ENCODE data around the gene HCAR2.
"Not testable (repeated sequence)": the region's sequence is repeated elsewhere in the genome, so short reads cannot be mapped to it uniquely, and the experiment has no call there.

The HCAR2 gene

DNA sequence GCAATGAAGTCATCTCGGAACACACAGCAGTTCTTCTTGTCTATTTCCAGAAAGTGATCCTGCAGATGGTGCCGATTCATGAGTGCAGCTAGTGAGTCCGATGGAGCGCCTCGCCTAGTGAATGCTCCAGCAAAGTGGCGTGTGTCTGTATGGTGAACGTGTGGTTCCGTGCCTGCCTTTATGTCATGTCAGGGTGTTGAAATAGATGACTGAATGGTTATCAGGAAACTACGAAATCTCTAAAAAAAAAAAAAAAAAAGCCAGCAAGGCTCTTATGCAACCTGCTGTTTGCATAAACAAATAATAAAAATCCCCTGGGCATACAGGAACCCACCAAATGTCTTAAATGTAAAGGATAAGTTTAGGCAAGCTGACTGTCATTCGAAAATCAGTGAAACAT, 13.5 kb upstream of the HCAR2 start, which contains the start of gene HCAR3:
Gene HCAR3, minus strand, starts transcription at position 154 of the 400 bp plus-strand sequence. Its CDS starts 74 bp downstream, at position 80.
- not testable (repeated sequence) for DNase-seq (ENCODE audit: low spot score)

GRCh38 chr12:122715211-122715610, 12.1 kb upstream of the HCAR2 start:
- DNase-seq (ENCODE audit: low spot score): not testable (repeated sequence)

- DNase-seq (ENCODE audit: low spot score): not testable (repeated sequence)
Measured at GRCh38 chr12:122713491-122714188, 10.5 kb upstream of the HCAR2 start.

GRCh38 chr12:122711266-122711665, 8.1 kb upstream of the HCAR2 start:
- DNase-seq (ENCODE audit: low spot score): not testable (repeated sequence)

GRCh38 chr12:122710341-122710740, 7.2 kb upstream of the HCAR2 start:
- not testable (repeated sequence) for DNase-seq (ENCODE audit: low spot score)

GRCh38 chr12:122709287-122709686, 6.1 kb upstream of the HCAR2 start:
- not testable (repeated sequence) for DNase-seq (ENCODE audit: low spot score)

DNA sequence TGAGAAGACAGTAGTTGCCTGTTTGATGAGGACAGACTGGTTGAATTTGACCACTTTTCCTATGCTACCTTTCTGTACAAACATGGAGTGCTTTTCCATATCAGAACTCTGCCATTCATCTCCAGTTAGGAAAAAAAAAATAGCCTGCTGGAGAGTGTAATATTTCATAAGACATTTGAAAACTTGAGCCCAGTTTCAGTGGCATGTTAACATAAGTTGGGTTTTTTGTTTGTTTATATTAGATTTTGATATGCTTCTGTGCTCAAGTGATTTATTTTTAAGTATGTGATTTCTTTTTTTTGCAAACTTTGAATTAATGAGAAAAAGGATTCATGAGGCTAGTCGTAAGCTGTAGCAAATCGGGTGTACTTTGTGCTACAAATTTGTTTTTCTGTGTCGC, 684 bp upstream of the HCAR2 start:
- not testable (repeated sequence) for DNase-seq (ENCODE audit: low spot score)

DNA sequence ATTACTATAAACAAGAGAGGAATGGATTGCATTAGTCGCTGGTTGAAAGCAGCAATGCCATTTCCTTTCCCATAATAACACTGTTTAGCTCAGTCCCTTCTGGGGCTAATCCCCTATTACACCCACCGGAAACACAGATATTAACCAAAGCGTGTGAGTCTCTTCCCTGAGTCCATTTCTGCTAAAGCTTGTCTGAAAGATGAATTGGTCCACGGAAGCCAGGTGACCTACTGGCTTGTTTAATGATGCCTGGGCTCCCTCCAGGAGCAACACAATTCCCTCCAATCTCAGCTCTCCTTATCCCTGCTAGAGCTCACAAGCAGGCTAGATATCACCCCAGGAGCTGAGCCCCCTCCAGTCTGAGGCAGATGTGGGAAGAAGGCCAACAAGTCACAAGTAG, 1.7 kb downstream of the HCAR2 start:
- not testable (repeated sequence) for DNase-seq (ENCODE audit: low spot score)

- not testable (repeated sequence) for DNase-seq (ENCODE audit: low spot score)
Measured at GRCh38 chr12:122700038-122700710, 3.0 kb downstream of the HCAR2 start.

DNA sequence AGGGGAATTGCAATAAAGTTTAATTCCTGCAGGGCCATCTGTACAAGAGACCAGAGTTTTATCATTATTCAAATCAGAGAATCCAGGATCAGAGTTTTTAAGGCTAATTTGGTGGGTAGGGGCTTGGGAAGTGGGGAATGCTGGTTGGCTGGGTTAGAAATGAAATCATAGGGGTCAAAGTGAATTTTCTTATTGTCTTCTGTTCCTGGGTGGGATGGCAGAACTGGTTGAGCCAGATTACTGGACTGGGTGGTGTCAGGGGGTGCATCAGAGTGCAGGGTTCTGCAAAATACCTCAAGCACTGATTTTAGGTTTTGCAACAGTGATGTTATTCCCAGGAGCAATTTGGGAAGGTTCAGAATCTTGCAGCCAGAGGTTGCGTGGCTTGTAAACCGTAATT, 6.2 kb downstream of the HCAR2 start:
- DNase-seq (ENCODE audit: low spot score): not testable (repeated sequence)

DNA sequence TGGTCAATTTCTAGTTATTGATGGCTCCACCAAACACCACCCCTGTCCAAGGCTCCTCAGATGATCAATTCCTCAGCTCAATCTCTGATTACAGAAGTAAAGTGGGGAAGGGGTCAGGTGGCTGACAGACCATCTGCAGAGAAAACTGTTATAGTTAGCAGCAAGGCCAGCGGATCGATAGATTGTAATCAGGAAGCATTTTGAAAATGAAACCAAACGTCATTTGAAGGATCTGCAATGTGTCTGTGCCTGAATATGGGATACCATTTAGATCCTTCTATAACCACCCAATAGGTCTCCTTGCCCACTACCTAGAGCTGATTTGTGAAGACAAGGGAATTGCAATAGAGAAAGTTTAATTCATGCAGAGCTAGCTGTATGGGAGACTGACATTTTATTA, 11.6 kb downstream of the HCAR2 start:
- no peak for DNase-seq (ENCODE audit: low spot score)

GRCh38 chr12:122688291-122688690, 14.9 kb downstream of the HCAR2 start:
- DNase-seq (ENCODE audit: low spot score): no peak

DNA sequence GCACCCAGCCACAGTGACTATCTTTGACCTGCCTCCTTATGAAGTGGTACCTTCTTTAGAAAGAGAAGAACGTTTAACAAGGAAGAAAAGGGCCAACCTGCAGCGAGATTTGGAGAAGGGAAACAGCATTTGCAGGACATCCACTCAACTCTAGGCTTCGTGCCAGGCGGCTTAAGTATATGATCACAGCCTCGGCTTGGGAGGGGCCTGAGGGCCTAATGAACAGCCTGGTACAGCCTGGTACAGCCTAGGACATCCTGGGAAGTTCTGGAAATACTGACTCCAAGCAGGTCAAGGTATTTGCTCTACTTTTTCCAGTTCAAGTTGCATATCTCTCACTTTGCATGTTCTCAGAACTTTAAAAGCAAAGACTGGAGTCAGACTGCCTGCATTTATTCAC, 16.1 kb downstream of the HCAR2 start:
- no peak for DNase-seq (ENCODE audit: low spot score)

DNA sequence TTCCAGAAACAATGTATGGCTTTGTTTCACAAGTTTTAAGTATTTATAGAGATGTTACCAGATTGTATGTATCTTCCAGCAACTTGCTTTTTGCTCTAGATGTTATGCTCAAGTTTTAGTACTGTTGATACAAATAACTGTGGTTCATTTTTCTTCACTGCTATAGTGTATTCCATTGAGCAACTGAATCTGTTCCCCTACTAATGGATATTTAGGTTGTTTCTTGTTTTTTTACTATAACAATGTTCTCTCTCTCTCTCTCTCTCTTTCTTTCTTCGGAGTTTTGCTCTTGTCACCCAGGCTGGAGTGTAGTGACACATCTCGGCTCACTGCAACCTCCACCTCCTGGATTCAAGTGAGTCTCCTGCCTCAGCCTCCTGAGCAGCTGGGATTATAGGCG, 16.6 kb downstream of the HCAR2 start:
- DNase-seq (ENCODE audit: low spot score): no peak

DNA sequence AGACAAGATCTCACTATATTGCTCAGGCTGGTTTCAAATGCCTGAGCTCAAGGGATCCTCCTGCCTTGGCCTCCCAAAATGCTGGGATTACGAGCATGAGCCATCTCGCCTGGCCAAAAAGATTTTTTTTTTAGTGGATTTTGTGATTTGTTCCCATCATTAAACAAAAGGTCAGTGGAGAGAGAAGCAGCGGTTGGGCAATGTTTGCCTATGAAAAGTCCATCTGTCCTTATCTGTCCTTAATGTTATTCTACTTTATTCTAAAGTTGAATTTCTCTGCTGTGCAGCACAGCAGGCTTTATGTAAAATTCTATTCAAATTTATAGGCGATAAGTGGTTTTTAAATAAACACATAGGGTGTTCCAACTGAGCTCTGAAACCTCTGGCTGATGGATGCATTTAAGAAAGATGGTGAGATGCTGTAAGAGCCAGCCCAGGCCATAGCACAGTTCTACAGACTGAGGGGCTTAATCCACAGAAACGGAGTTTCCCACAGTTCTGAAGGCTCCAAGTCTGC, 18.8 kb downstream of the HCAR2 start:
- no peak for DNase-seq (ENCODE audit: low spot score)

GRCh38 chr12:122681814-122682213, 21.3 kb downstream of the HCAR2 start:
- no peak for DNase-seq (ENCODE audit: low spot score)

- DNase-seq (ENCODE audit: low spot score): not testable (repeated sequence)
Measured at GRCh38 chr12:122680989-122681388, 22.2 kb downstream of the HCAR2 start.

GRCh38 chr12:122676781-122677180, 26.4 kb downstream of the HCAR2 start:
- DNase-seq (ENCODE audit: low spot score): not testable (repeated sequence)

DNA sequence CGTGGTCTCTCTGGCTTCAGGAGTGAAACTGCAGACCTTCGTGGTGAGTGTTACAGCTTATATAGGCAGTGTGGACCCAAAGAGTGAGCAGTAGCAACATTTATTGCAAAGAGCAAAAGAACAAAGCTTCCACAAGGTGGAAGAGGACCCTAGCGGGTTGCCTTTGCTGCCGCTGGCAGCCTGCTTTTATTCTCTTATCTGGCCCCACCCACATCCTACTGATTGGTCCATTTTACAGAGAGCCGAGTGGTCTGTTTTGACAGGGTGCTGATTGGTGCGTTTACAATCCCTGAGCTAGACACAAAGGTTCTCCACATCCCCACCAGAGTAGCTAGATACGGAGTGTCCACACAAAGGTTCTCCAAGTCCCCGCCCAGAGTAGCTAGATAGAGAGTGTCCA, 27.1 kb downstream of the HCAR2 start:
- DNase-seq (ENCODE audit: low spot score): not testable (repeated sequence)

GRCh38 chr12:122672515-122672914, 30.6 kb downstream of the HCAR2 start:
- no peak for DNase-seq (ENCODE audit: low spot score)

- no peak for DNase-seq (ENCODE audit: low spot score)
Measured at GRCh38 chr12:122669397-122670070, 33.6 kb downstream of the HCAR2 start.

- DNase-seq (ENCODE audit: low spot score): no peak
Measured at GRCh38 chr12:122668268-122668667, 34.9 kb downstream of the HCAR2 start.

GRCh38 chr12:122665759-122666158, 37.4 kb downstream of the HCAR2 start:
- DNase-seq (ENCODE audit: low spot score): no peak
